Measurements from ENCODE around the gene SLC26A9.
"Not testable (repeated sequence)": the region's sequence is repeated elsewhere in the genome, so short reads cannot be mapped to it uniquely, and the experiment has no call there.

- TF ChIP-seq, protein P1, sequence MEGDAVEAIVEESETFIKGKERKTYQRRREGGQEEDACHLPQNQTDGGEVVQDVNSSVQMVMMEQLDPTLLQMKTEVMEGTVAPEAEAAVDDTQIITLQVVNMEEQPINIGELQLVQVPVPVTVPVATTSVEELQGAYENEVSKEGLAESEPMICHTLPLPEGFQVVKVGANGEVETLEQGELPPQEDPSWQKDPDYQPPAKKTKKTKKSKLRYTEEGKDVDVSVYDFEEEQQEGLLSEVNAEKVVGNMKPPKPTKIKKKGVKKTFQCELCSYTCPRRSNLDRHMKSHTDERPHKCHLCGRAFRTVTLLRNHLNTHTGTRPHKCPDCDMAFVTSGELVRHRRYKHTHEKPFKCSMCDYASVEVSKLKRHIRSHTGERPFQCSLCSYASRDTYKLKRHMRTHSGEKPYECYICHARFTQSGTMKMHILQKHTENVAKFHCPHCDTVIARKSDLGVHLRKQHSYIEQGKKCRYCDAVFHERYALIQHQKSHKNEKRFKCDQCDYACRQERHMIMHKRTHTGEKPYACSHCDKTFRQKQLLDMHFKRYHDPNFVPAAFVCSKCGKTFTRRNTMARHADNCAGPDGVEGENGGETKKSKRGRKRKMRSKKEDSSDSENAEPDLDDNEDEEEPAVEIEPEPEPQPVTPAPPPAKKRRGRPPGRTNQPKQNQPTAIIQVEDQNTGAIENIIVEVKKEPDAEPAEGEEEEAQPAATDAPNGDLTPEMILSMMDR (conservative IDR thresholded peaks at IDR 0.05 in 1 of 2, IDR thresholded peaks at IDR 0.05 in 1 of 2; ENCODE audit: low read depth in 1 of 2, low read length in 2 of 2) = not testable (repeated sequence)
- TF ChIP-seq EZH2 (IDR thresholded peaks at IDR 0.05; ENCODE audit: low read length, missing control alignments) = not testable (repeated sequence)
Observed at GRCh38 chr1:205889706-205890105, 53.5 kb downstream of the SLC26A9 start.
